BJ (cell line): Measurements from ENCODE around the gene SOCS1. TPM values are rescaled to one million over a fixed set of nuclear protein-coding genes. Genes with fewer than 3 reads are reported as not detected.

Experiments
- CTCF ChIA-PET: fragments of 350-600 bp; formaldehyde crosslinking; extraction: SDS; loops from one replicate; lab custom pipeline; 2021; ENCODE audit warnings: antibody characterized with exemption, inconsistent platforms; lab: Yijun Ruan, JAX
- POLR2A ChIA-PET: fragments of 300-600 bp; sonication (Branson Sonifier 250); formaldehyde crosslinking; extraction: SDS; loops from one replicate; lab custom pipeline; 2021; ENCODE audit warnings: antibody characterized with exemption; lab: Charles Lee
- DNase-seq: peaks from one replicate; pipeline ENCODE4 v3.0.0-alpha.2; 2011; ENCODE audit warnings: low read depth
- H3K27me3 ChIP-seq: 2 replicates; pipeline ENCODE4 v1.6.0; 2011; ENCODE audit warnings: low read length; ENCODE audit not compliant: control insufficient read depth, insufficient read depth
- H3K36me3 ChIP-seq: 2 replicates; pipeline ENCODE4 v1.5.1; 2011; ENCODE audit warnings: low read length; ENCODE audit not compliant: control insufficient read depth, insufficient read depth
- H3K4me3 ChIP-seq: 2 replicates; pipeline ENCODE4 v1.5.1; 2011; ENCODE audit warnings: low read depth, mild to moderate bottlenecking, control low read depth, low read length
- polyA plus RNA-seq: library from polyadenylated mRNA; depleted of rRNA; stranded (reverse); fragments of >200 nt; gene quantifications from 2 replicates; pipeline ENCODE4 v1.2.3, GENCODE V29; 2011
- TF ChIP-seq, protein P1 (sequence below): IDR thresholded peaks from 2 replicates; pipeline ENCODE4 v1.5.1; 2011; ENCODE audit warnings: low read depth, mild to moderate bottlenecking, control low read depth, inconsistent platforms, low read length, moderate library complexity; ENCODE audit not compliant: insufficient read depth

Gene SOCS1
- polyA plus RNA-seq, 1 experiment: 2.6 TPM

GRCh38 chr16:11280616-11281522 is 24.9 kb upstream of the SOCS1 start, which contains the start of gene PRM1:
Gene PRM1 (minus strand): TSS chr16:11281330. CDS start chr16:11281238, 92 bp downstream.
- Histone ChIP-seq H3K4me3 (no peak within 1 kb of the TSS), H3K27me3 (peaks cover 6% of the 10 kb centered on the region), H3K36me3 (no peaks in the 10 kb centered on the region)
- CTCF ChIA-PET: no interaction called here
- TF ChIP-seq, protein P1, sequence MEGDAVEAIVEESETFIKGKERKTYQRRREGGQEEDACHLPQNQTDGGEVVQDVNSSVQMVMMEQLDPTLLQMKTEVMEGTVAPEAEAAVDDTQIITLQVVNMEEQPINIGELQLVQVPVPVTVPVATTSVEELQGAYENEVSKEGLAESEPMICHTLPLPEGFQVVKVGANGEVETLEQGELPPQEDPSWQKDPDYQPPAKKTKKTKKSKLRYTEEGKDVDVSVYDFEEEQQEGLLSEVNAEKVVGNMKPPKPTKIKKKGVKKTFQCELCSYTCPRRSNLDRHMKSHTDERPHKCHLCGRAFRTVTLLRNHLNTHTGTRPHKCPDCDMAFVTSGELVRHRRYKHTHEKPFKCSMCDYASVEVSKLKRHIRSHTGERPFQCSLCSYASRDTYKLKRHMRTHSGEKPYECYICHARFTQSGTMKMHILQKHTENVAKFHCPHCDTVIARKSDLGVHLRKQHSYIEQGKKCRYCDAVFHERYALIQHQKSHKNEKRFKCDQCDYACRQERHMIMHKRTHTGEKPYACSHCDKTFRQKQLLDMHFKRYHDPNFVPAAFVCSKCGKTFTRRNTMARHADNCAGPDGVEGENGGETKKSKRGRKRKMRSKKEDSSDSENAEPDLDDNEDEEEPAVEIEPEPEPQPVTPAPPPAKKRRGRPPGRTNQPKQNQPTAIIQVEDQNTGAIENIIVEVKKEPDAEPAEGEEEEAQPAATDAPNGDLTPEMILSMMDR: no peak
- no peak for DNase-seq
- POLR2A ChIA-PET: no interaction called here

- TF ChIP-seq, protein P1: no peak
- peaks cover 6% of the 10 kb centered on the region; the same call in 1 of the 2 replicates for H3K27me3 ChIP-seq
- no peak for DNase-seq
- H3K4me3 ChIP-seq: no peak overlapping the region
- CTCF ChIA-PET: interaction anchor here (0.6 to 1.6 kb wide), 2 partner anchors 22 to 41 kb away, joined by 3 to 6 read pairs; partner anchors contain the start of gene SOCS1
- POLR2A ChIA-PET: no interaction called here
- no peaks in the 10 kb centered on the region for H3K36me3 ChIP-seq
These were observed 23.0 kb upstream of the SOCS1 start for GRCh38 chr16:11278681-11279628.

DNA sequence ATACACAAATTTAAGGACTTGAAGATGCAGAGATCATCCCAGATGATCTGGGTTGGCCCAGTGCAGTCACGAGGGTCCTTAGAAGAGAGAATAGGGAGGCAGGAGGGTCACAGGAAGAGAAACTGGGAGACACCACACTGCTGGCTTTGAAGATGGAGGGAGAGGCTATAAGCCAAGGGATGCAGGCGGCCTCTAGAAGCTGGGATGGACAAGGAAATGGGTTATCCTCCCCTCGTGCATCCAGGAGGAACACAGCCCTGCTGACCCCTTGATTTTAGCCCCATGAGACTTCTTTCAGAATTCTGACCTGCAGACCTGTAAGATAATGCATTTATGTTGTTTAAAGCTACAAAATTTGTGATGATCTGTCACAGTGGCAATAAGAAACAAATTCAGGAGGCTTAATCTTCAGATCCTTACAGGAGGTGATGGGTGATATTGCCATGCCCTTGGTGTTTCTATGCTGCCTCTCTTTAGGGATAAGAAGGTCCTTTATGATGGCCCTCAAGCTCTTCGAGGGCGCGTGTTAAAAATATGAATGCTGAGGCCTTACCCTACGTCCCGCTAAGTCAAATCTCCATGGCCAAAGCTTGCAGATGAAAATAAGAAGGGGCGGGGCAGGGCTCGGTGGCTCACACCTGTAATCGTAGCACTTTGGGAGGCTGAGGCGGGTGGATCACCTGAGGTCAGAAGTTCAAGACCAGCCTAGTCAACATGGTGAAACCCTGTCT is 21.8 kb upstream of the SOCS1 start:
- Histone ChIP-seq H3K36me3 (no peaks in the 10 kb centered on the region), H3K27me3 (peaks cover 2% of the 10 kb centered on the region; the same call in 1 of the 2 replicates), H3K4me3 (no peak overlapping the region)
- TF ChIP-seq, protein P1: no peak
- CTCF ChIA-PET: interaction anchor here (0.6 to 1.6 kb wide), 2 partner anchors 21 to 42 kb away, joined by 3 to 6 read pairs; partner anchors contain the start of gene SOCS1
- no peak for DNase-seq
- POLR2A ChIA-PET: no interaction called here

DNA sequence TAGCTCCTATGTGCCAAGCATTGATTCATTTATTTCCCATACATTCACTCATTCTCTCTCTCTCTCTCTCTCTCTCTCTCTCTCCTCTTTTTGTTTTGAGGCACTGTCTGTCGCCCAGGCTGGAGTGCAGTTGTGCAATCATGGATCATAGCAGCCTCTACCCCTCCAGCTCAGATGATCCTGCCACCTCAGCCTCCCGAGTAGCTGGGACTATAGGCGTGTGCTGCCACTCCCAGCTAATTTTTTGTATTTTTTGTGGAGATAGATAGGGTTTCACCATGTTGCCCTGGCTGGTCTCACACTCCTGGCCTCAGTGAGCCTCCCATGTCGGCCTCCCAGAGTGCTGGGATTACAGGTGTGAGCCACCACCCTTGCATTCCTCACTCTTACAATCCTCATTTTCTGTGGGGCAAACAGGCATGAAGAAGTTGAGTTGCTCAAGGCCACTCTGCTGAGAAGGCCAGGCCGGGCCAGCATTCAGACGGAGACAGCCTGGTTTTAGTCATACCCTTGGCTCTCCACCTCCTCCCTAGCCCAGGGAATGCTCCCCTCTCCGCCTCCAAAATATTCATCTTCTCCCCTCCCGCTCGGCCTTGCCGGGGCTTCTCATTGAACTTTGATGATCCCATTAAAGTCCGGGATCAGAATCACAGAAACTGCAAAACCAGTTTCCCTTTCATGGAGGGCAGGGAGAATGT is 21.0 kb upstream of the SOCS1 start:
- Histone ChIP-seq H3K36me3 (no peaks in the 10 kb centered on the region), H3K27me3 (peaks cover 2% of the 10 kb centered on the region; the same call in 1 of the 2 replicates), H3K4me3 (no peak overlapping the region)
- ChIA-PET CTCF (interaction anchor here (1.6 kb wide), 1 partner anchor 20 kb away, joined by 6 read pairs; the partner anchor contains the start of gene SOCS1), POLR2A (no interaction called here)
- TF ChIP-seq, protein P1: no peak
- no peak for DNase-seq
